Measurements from ENCODE around the gene ERCC2. TPM values are rescaled to one million over a fixed set of nuclear protein-coding genes. Genes with fewer than 3 reads are reported as not detected.
A peak's percentile ranks its signal among the peaks of the same experiment; 100 is the strongest.

Gene ERCC2
- total RNA-seq, 1 donor, result 22.3 TPM

DNA sequence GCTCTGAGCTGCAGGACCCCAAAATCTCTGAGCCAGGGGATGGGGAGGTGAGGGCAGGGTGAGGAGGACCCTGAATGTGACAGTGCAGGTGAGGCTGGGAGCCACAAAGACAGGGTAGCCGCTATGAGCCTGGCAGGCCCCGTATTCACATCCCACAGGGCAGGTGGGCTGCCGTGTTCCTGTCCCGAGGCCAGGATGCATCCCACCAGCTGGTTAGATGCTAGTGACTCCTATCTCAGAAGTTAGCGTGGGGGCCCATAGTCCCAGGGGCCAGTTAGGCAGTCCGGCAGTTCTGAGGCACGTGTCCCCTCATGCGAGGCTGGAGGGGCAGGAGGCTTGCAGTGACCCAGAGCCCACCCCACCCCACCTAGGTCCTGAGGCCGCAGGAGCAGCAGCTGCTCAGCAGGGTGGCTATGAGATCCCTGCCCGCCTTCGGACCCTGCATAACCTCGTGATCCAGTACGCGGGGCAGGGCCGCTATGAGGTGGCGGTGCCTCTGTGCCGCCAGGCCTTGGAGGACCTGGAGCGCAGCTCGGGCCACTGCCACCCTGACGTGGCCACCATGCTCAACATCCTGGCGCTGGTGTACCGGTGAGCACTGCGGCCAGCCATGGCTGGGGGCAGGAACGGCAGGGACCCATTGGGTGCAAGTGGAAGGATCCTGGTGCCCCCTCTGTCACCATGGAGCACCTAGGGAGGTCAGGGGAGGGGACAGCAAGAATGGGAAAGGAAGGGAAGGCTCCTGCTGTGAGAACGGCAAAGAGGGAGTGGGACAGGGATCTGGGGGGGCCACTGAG, 22.6 kb downstream of the ERCC2 start:
- TF ChIP-seq, protein P1, sequence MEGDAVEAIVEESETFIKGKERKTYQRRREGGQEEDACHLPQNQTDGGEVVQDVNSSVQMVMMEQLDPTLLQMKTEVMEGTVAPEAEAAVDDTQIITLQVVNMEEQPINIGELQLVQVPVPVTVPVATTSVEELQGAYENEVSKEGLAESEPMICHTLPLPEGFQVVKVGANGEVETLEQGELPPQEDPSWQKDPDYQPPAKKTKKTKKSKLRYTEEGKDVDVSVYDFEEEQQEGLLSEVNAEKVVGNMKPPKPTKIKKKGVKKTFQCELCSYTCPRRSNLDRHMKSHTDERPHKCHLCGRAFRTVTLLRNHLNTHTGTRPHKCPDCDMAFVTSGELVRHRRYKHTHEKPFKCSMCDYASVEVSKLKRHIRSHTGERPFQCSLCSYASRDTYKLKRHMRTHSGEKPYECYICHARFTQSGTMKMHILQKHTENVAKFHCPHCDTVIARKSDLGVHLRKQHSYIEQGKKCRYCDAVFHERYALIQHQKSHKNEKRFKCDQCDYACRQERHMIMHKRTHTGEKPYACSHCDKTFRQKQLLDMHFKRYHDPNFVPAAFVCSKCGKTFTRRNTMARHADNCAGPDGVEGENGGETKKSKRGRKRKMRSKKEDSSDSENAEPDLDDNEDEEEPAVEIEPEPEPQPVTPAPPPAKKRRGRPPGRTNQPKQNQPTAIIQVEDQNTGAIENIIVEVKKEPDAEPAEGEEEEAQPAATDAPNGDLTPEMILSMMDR (IDR thresholded peaks at IDR 0.05; ENCODE audit: insufficient read depth, low read length), result no peak
- H3K4me3 ChIP-seq (ENCODE audit: low read depth, low read length), result no peak overlapping the region
- DNase-seq (ENCODE audit: low read depth), result no peak

DNA sequence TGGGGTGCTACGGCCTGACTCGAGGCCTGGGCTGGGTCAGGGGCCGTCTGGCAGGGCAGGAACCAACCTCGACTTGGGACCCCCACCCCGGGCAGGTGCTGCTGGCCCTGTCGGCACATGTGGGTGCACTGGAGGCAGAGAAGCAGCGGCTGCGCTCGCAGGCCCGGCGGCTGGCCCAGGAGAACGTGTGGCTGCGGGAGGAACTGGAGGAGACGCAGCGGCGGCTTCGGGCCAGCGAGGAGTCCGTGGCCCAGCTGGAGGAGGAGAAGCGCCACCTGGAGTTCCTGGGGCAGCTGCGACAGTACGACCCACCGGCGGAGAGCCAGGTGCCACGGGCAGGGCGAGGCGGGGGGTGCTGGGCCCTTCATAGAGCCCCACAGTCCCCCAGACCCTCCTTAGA, 23.9 kb downstream of the ERCC2 start:
- no peak for DNase-seq (ENCODE audit: low read depth)
- H3K4me3 ChIP-seq (ENCODE audit: low read depth, low read length), result no peak overlapping the region
- TF ChIP-seq, protein P1 (IDR thresholded peaks at IDR 0.05; ENCODE audit: insufficient read depth, low read length), result no peak

DNA sequence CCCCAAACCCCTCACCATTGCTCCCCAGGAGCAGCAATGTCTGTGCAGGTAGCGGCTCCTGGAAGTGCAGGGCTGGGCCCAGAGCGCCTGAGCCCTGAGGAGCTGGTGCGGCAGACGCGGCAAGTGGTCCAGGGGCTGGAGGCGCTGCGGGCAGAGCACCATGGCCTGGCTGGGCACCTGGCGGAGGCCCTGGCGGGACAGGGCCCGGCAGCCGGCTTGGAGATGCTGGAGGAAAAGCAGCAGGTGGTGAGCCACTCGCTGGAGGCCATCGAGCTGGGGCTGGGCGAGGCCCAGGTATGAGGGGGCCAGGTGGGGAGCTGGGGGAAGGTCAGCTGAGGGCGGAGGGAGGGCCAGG, 24.9 kb downstream of the ERCC2 start:
- DNase-seq (ENCODE audit: low read depth), result no peak
- no peak overlapping the region for H3K4me3 ChIP-seq (ENCODE audit: low read depth, low read length)
- TF ChIP-seq, protein P1 (IDR thresholded peaks at IDR 0.05; ENCODE audit: insufficient read depth, low read length), result no peak

DNA sequence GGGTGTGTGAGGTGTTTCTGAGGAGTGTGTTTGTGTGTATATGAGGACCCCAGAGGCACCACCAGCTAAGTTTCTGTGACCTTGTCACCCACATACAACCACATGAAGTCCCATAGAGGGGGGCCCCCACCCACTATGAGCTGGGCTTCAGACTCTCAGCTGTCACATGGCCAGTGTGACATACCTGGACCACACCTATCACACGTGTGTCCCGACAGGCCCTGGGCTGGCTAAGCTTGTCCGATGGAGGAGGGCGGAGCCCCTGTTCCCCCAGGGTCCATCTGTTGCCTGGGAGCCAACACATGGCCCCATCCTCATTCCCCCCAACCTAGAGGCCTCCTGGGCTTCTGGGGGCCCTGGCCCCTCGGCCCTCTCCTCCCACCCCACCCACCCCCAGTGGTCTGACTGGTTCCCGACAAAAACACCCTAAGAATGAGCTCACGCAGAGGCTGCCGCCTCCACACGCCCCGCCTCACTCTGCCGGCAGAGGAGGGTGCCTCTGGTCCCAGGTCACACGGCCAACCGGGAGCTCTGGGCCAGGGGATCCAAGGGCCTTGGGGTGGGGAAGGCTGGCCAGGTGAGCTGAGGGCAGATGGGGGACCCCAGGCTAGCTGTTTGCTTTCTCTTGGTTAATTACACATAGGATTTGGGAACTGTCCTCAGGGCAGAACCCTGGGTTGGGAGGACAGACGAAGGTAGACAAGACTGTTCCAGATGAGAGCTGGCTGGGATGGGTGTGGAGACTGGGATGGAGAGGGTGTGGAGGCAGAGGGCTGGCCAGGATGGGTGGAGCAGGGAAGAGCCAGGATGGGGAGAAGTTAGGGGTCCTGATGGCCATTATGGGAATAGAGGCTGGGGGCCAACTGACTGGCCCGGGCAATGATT, 25.5 kb downstream of the ERCC2 start:
- no peak overlapping the region for H3K4me3 ChIP-seq (ENCODE audit: low read depth, low read length)
- DNase-seq (ENCODE audit: low read depth), result no peak

DNA sequence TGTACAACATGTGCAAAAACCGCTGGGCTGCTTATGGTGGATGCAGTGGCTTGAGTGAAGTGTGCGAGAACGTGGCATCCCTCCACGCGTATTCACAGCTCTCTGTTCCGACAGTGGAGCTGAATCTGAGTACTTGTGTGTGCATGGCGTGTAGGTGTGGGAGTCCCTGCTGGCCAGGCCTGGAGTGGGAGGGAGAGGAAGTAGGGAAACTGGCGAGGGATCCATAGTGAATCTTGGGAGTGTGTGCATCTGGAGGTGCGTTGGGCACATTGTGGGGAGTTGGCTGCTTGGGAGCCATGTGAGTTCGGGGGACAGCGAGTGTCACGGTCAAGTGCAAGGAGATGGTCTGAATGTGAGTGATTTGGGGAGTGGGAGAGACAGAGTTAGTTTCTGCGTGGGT, 27.5 kb downstream of the ERCC2 start:
- H3K4me3 ChIP-seq (ENCODE audit: low read depth, low read length), result no peak overlapping the region
- TF ChIP-seq, protein P1 (IDR thresholded peaks at IDR 0.05; ENCODE audit: insufficient read depth, low read length), result no peak
- DNase-seq (ENCODE audit: low read depth), result no peak

More for the DNA sequence above, 25.5 kb downstream of the ERCC2 start:
- TF ChIP-seq, protein P1 (IDR thresholded peaks at IDR 0.05; ENCODE audit: insufficient read depth, low read length), result no peak

DNA sequence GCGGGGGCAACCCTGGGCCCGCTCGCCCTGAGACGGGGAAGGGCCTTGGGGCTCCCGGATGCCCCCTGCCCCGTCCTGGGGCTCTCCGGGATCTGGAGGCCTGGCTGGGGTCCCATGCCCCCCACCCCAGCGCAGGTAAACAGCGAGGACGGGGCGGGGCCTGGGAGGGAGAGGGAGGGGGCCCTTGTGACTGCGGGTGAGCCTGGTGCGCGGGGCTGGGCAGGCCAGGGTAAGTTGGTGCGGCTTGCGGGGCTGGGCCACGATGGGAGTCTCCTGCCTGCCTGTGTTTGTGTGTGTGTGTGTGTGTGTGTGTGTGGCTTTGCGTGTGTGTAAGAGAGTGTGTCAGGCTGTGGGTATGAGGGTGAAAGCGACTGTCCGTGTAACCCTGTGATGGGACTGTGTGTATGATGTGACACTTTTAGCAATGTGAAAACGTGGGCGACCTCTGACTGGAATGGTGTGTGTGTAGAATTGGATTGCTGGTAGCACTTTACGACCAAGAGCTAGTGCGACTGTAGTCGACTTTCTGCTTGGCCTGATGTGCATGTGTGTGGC, 29.4 kb downstream of the ERCC2 start:
- peak; percentile 18 for DNase-seq (ENCODE audit: low read depth)
- no peak overlapping the region for H3K4me3 ChIP-seq (ENCODE audit: low read depth, low read length)
- TF ChIP-seq, protein P1 (IDR thresholded peaks at IDR 0.05; ENCODE audit: insufficient read depth, low read length), result no peak
